OCI-LY1 (cell line): ENCODE results near the gene ADAMTS15.

Experiments used
- H2AFZ ChIP-seq: fragments of 200-600 bp; sonication (generic), shearing (Covaris generic); 2 replicates; pipeline ENCODE4 v1.6.0; 2014; ENCODE audit warnings: antibody characterized with exemption, mild to moderate bottlenecking, low read length
- H3F3A ChIP-seq: fragments of 200-600 bp; sonication (generic), shearing (Covaris generic); 2 replicates; pipeline ENCODE4 v1.6.0; 2014; ENCODE audit warnings: mild to moderate bottlenecking, antibody characterized with exemption, low read length, moderate library complexity; ENCODE audit not compliant: insufficient read depth
- H3K27ac ChIP-seq: fragments of 200-600 bp; sonication (generic); 2 replicates; pipeline ENCODE4 v1.5.1; 2014; ENCODE audit warnings: low read length, mixed run types, mild to moderate bottlenecking, low read depth; ENCODE audit not compliant: poor library complexity, severe bottlenecking
- H3K27me3 ChIP-seq: fragments of 200-600 bp; sonication (generic); 2 replicates; pipeline ENCODE4 v1.6.0; 2014; ENCODE audit warnings: antibody characterized with exemption, mild to moderate bottlenecking, low read length, moderate library complexity; ENCODE audit not compliant: insufficient read depth
- H3K36me3 ChIP-seq: fragments of 200-600 bp; sonication (generic); 2 replicates; pipeline ENCODE4 v1.6.1; 2014; ENCODE audit warnings: mild to moderate bottlenecking, antibody characterized with exemption, low read length, moderate library complexity, mixed read lengths; ENCODE audit not compliant: insufficient read depth
- H3K4me1 ChIP-seq: fragments of 200-600 bp; sonication (generic); 2 replicates; pipeline ENCODE4 v1.5.1; 2014; ENCODE audit warnings: mild to moderate bottlenecking, low read length, moderate library complexity; ENCODE audit not compliant: insufficient read depth, severe bottlenecking
- H3K4me2 ChIP-seq: fragments of 200-600 bp; sonication (generic), shearing (Covaris generic); 2 replicates; pipeline ENCODE4 v1.6.1; 2014; ENCODE audit warnings: low read length
- H3K4me3 ChIP-seq: fragments of 200-600 bp; sonication (generic); 2 replicates; pipeline ENCODE4 v1.5.1; 2014; ENCODE audit warnings: low read length, low read depth, mild to moderate bottlenecking, mixed read lengths; ENCODE audit not compliant: poor library complexity, severe bottlenecking
- H3K79me2 ChIP-seq: fragments of 200-600 bp; shearing (Covaris generic); 2 replicates; pipeline ENCODE4 v1.6.1; 2016; ENCODE audit warnings: mixed run types, low read length, mixed read lengths; ENCODE audit not compliant: insufficient read depth
- H3K9ac ChIP-seq: fragments of 200-600 bp; sonication (generic), shearing (Covaris generic); 2 replicates; pipeline ENCODE4 v1.6.1; 2014; ENCODE audit warnings: mild to moderate bottlenecking, low read length, mixed read lengths
- H3K9me2 ChIP-seq: fragments of 200-600 bp; sonication (generic), shearing (Covaris generic); 2 replicates; pipeline ENCODE4 v1.6.1; 2014; ENCODE audit warnings: low read depth, mild to moderate bottlenecking, low read length, mixed read lengths
- H3K9me3 ChIP-seq: fragments of 200-600 bp; shearing (Covaris generic); 2 replicates; pipeline ENCODE4 v1.6.1; 2014; ENCODE audit warnings: low read length, mixed read lengths
- H4K20me1 ChIP-seq: fragments of 200-600 bp; sonication (generic), shearing (Covaris generic); 2 replicates; pipeline ENCODE4 v1.6.0; 2016; ENCODE audit warnings: mild to moderate bottlenecking, low read length; ENCODE audit not compliant: insufficient read depth
- CTCF ChIP-seq: fragments of 200-600 bp; sonication (generic), shearing (Covaris generic); IDR thresholded peaks from 2 replicates; pipeline ENCODE4 v1.5.1; 2017; ENCODE audit warnings: mild to moderate bottlenecking, antibody characterized with exemption, low read length, moderate library complexity, mixed read lengths
- EZH2 ChIP-seq: fragments of 200-600 bp; sonication (generic), shearing (Covaris generic); IDR thresholded peaks from 2 replicates; pipeline ENCODE4 v1.8.0; 2017; ENCODE audit warnings: borderline replicate concordance, mixed run types, mild to moderate bottlenecking, antibody characterized with exemption, low read length, moderate library complexity, mixed read lengths

ADAMTS15 gene

GRCh38 chr11:130408401-130408890, 40.0 kb upstream of the ADAMTS15 start:
- Histone ChIP-seq H3K9me3 (no peaks in the 10 kb centered on the region), H3K9ac (no peak overlapping the region), H3K4me1 (no peaks in the 10 kb centered on the region), H4K20me1 (no peaks in the 10 kb centered on the region), H3K9me2 (no peaks in the 10 kb centered on the region), H3K79me2 (no peaks in the 10 kb centered on the region), H3K36me3 (no peaks in the 10 kb centered on the region), H3K4me3 (no peak overlapping the region), H3K27ac (no peak overlapping the region), H2AFZ (no peak overlapping the region), H3K4me2 (no peak overlapping the region), H3F3A (no peaks in the 10 kb centered on the region), H3K27me3 (no peaks in the 10 kb centered on the region)
- TF ChIP-seq CTCF = no peak
- TF ChIP-seq EZH2 = no peak

- H3F3A ChIP-seq = no peaks in the 10 kb centered on the region
- H3K36me3 ChIP-seq = no peaks in the 10 kb centered on the region
- no peak overlapping the region for H2AFZ ChIP-seq
- no peak overlapping the region for H3K27ac ChIP-seq
- H4K20me1 ChIP-seq = no peaks in the 10 kb centered on the region
- H3K79me2 ChIP-seq = no peaks in the 10 kb centered on the region
- H3K4me3 ChIP-seq = no peak overlapping the region
- H3K9ac ChIP-seq = no peak overlapping the region
- H3K9me2 ChIP-seq = no peaks in the 10 kb centered on the region
- no peaks in the 10 kb centered on the region for H3K4me1 ChIP-seq
- H3K4me2 ChIP-seq = no peak overlapping the region
- H3K9me3 ChIP-seq = no peaks in the 10 kb centered on the region
- TF ChIP-seq EZH2 (no peak), CTCF (no peak)
- no peaks in the 10 kb centered on the region for H3K27me3 ChIP-seq
These were observed 39.5 kb upstream of the ADAMTS15 start for GRCh38 chr11:130408901-130409300.

GRCh38 chr11:130409594-130410388, 38.7 kb upstream of the ADAMTS15 start:
- H3K4me1 ChIP-seq = no peaks in the 10 kb centered on the region
- TF ChIP-seq EZH2 (no peak), CTCF (no peak)
- no peaks in the 10 kb centered on the region for H4K20me1 ChIP-seq
- H3K4me3 ChIP-seq = no peak overlapping the region
- no peaks in the 10 kb centered on the region for H3K27me3 ChIP-seq
- no peak overlapping the region for H3K27ac ChIP-seq
- no peaks in the 10 kb centered on the region for H3K79me2 ChIP-seq
- no peaks in the 10 kb centered on the region for H3K9me2 ChIP-seq
- H2AFZ ChIP-seq = no peak overlapping the region
- H3K4me2 ChIP-seq = no peak overlapping the region
- no peaks in the 10 kb centered on the region for H3F3A ChIP-seq
- no peaks in the 10 kb centered on the region for H3K9me3 ChIP-seq
- no peak overlapping the region for H3K9ac ChIP-seq
- H3K36me3 ChIP-seq = no peaks in the 10 kb centered on the region
